H1 (cell line): Measurements from ENCODE around the gene DNAH1. TPM values are rescaled to one million over a fixed set of nuclear protein-coding genes. Genes with fewer than 3 reads are reported as not detected.

Source experiments
- CTCF ChIA-PET: fragments of 300-600 bp; sonication (Branson Sonifier 250); formaldehyde crosslinking; loops from one replicate; lab custom pipeline; 2021; ENCODE audit not compliant: partially characterized antibody; lab: Charles Lee
- POLR2A ChIA-PET: fragments of 300-600 bp; sonication (Branson Sonifier 250); formaldehyde crosslinking; loops from one replicate; lab custom pipeline; 2021; ENCODE audit warnings: inconsistent platforms; ENCODE audit not compliant: partially characterized antibody; lab: Charles Lee
- DNase-seq, 2 experiments: peaks; one replicate each; pipeline versions ENCODE4 v3.0.0 to v3.0.0-alpha.2; 2010 to 2022; ENCODE audit warnings: low spot score in 2 of 2, low read depth in 1 of 2, mixed read lengths in 1 of 2
- FAIRE-seq: peaks from 2 replicates; lab custom pipeline; 2011; peaks lifted over from hg19 to GRCh38; lab: Jason Lieb, UNC
- H2AFZ ChIP-seq: 2 replicates; pipeline ENCODE4 v1.8.1; 2012; ENCODE audit warnings: low read length, inconsistent platforms
- H2AK5ac ChIP-seq: 2 replicates; pipeline ENCODE4 v1.6.1; 2013; ENCODE audit warnings: low read depth, low read length
- H2BK120ac ChIP-seq: replicated peaks from 2 replicates; pipeline ENCODE3; 2013; ENCODE audit warnings: low read depth, low read length, inconsistent platforms
- H2BK12ac ChIP-seq: 2 replicates; pipeline ENCODE4 v1.6.1; 2013; ENCODE audit warnings: low read depth, low read length
- H2BK15ac ChIP-seq: 2 replicates; pipeline ENCODE4 v1.6.1; 2013; ENCODE audit warnings: low read length
- H2BK20ac ChIP-seq: 2 replicates; pipeline ENCODE4 v1.6.1; 2013; ENCODE audit warnings: low read length
- H2BK5ac ChIP-seq: 2 replicates; pipeline ENCODE4 v1.6.1; 2013; ENCODE audit warnings: low read depth, low read length
- H3K14ac ChIP-seq: 2 replicates; pipeline ENCODE4 v1.6.1; 2013; ENCODE audit warnings: inconsistent platforms; ENCODE audit not compliant: insufficient read length
- H3K18ac ChIP-seq: 2 replicates; pipeline ENCODE4 v1.6.1; 2013; ENCODE audit warnings: low read length; ENCODE audit errors: extremely low read depth
- H3K23ac ChIP-seq: 2 replicates; pipeline ENCODE4 v1.6.1; 2013; ENCODE audit warnings: inconsistent platforms; ENCODE audit not compliant: insufficient read length
- H3K23me2 ChIP-seq: 2 replicates; pipeline ENCODE4 v1.6.1; 2013; ENCODE audit warnings: low read depth, low read length
- H3K27ac ChIP-seq: 2 replicates; pipeline ENCODE4 v1.6.1; 2011; ENCODE audit warnings: low read depth, low read length, inconsistent platforms
- H3K27me3 ChIP-seq, 4 experiments: replicated peaks in 1 of 4; 1 replicate in 1 of 4; 2 replicates in 3 of 4; pipeline versions ENCODE4 v1.6.1 to v1.8.1; 2011 to 2013; ENCODE audit warnings: low read length in 3 of 4, mild to moderate bottlenecking in 3 of 4, inconsistent platforms in 2 of 4, mixed read lengths in 2 of 4, moderate library complexity in 1 of 4; ENCODE audit not compliant: control insufficient read depth in 3 of 4, insufficient read depth in 3 of 4; ENCODE audit errors: extremely low read depth in 1 of 4
- H3K36me3 ChIP-seq, 4 experiments: 2 replicates each; pipeline versions ENCODE4 v1.6.1 to v1.8.1; 2011 to 2013; ENCODE audit warnings: mild to moderate bottlenecking in 4 of 4, low read length in 3 of 4, moderate library complexity in 2 of 4, control low read depth in 1 of 4, inconsistent platforms in 1 of 4; ENCODE audit not compliant: insufficient read depth in 4 of 4, control insufficient read depth in 2 of 4
- H3K4ac ChIP-seq: replicated peaks from 2 replicates; pipeline ENCODE3; 2013; ENCODE audit warnings: low read length, low read depth, mixed read lengths, inconsistent platforms; ENCODE audit not compliant: insufficient read length
- H3K4me1 ChIP-seq, 4 experiments: replicated peaks in 1 of 4; 1 replicate in 1 of 4; 2 replicates in 3 of 4; pipeline versions ENCODE4 v1.6.1 to v1.8.1; 2011 to 2013; ENCODE audit warnings: low read length in 3 of 4, inconsistent platforms in 2 of 4, mixed read lengths in 1 of 4; ENCODE audit not compliant: insufficient read depth in 4 of 4, control insufficient read depth in 3 of 4
- H3K4me2 ChIP-seq, 2 experiments: 2 replicates each; pipeline versions ENCODE4 v1.6.1 to v1.8.1; 2011 to 2013; ENCODE audit warnings: low read depth in 2 of 2, low read length in 2 of 2, control low read depth in 1 of 2, inconsistent platforms in 1 of 2, mild to moderate bottlenecking in 1 of 2; ENCODE audit not compliant: insufficient read depth in 1 of 2
- H3K4me3 ChIP-seq, 4 experiments: fragments of 200-600, 300-600 bp in 1 of 4; sonication (generic), shearing (Covaris generic), sonication (Bioruptor Twin) in 1 of 4; 2 replicates each; pipeline versions ENCODE4 v1.5.1 to v1.8.1; 2011 to 2016; ENCODE audit warnings: low read length in 4 of 4, low read depth in 3 of 4, control low read depth in 2 of 4, inconsistent platforms in 2 of 4, mild to moderate bottlenecking in 2 of 4, mixed read lengths in 1 of 4, moderate library complexity in 1 of 4; ENCODE audit not compliant: insufficient read depth in 2 of 4; ENCODE audit errors: extremely low read depth in 1 of 4
- H3K56ac ChIP-seq: replicated peaks from 2 replicates; pipeline ENCODE3; 2013; ENCODE audit warnings: low read depth, mild to moderate bottlenecking, mixed read lengths, low read length, inconsistent platforms; ENCODE audit not compliant: insufficient read length
- H3K79me1 ChIP-seq: 2 replicates; pipeline ENCODE4 v1.6.1; 2013; ENCODE audit warnings: low read depth, low read length, control low read depth
- H3K79me2 ChIP-seq, 2 experiments: 2 replicates each; pipeline versions ENCODE4 v1.6.1 to v1.8.1; 2012 to 2013; ENCODE audit warnings: low read length in 2 of 2, mild to moderate bottlenecking in 2 of 2, inconsistent platforms in 1 of 2; ENCODE audit not compliant: insufficient read depth in 2 of 2, control insufficient read depth in 1 of 2
- H3K9ac ChIP-seq, 4 experiments: replicated peaks in 1 of 4; 1 replicate in 1 of 4; 2 replicates in 3 of 4; pipeline versions ENCODE4 v1.6.1 to v1.8.1; 2011 to 2013; ENCODE audit warnings: low read depth in 3 of 4, low read length in 3 of 4, control low read depth in 2 of 4, mild to moderate bottlenecking in 2 of 4, moderate library complexity in 2 of 4, inconsistent platforms in 1 of 4; ENCODE audit errors: extremely low read depth in 1 of 4
- H3K9me3 ChIP-seq, 2 experiments: 2 replicates each; pipeline versions ENCODE4 v1.6.1 to v1.8.1; 2012 to 2013; ENCODE audit warnings: mild to moderate bottlenecking in 2 of 2, moderate library complexity in 2 of 2, control low read depth in 1 of 2, inconsistent platforms in 1 of 2, low read depth in 1 of 2, low read length in 1 of 2, mixed read lengths in 1 of 2; ENCODE audit not compliant: insufficient read depth in 2 of 2
- H4K20me1 ChIP-seq, 2 experiments: replicated peaks in 1 of 2; 2 replicates each; pipeline versions ENCODE3 to v1.8.1; 2011 to 2013; ENCODE audit warnings: inconsistent platforms in 2 of 2, low read length in 2 of 2, mild to moderate bottlenecking in 1 of 2; ENCODE audit not compliant: insufficient read depth in 2 of 2, control insufficient read depth in 1 of 2
- H4K5ac ChIP-seq: 2 replicates; pipeline ENCODE4 v1.6.1; 2013; ENCODE audit warnings: low read length, low read depth, mixed read lengths, inconsistent platforms; ENCODE audit not compliant: insufficient read length
- H4K8ac ChIP-seq: 2 replicates; pipeline ENCODE4 v1.8.0; 2013; ENCODE audit warnings: mild to moderate bottlenecking, moderate library complexity, low read length, inconsistent platforms; ENCODE audit not compliant: insufficient read depth; ENCODE audit errors: extremely low read depth
- H4K91ac ChIP-seq: replicated peaks from 2 replicates; pipeline ENCODE3; 2013; ENCODE audit warnings: low read length, mixed read lengths, inconsistent platforms; ENCODE audit not compliant: insufficient read length
- BACH1 ChIP-seq: IDR thresholded peaks from 2 replicates; pipeline ENCODE4 v1.6.1; 2012; ENCODE audit warnings: low read length, improper control_type of control experiment
- EP300 ChIP-seq, 2 experiments: IDR thresholded peaks; 1 replicate in 1 of 2; 2 replicates in 1 of 2; pipeline ENCODE4 v1.6.1; 2011 to 2012; ENCODE audit warnings: low read depth in 2 of 2, low read length in 2 of 2, mild to moderate bottlenecking in 2 of 2, borderline replicate concordance in 1 of 2, inconsistent platforms in 1 of 2, moderate library complexity in 1 of 2
- FOSL1 ChIP-seq: IDR thresholded peaks from 2 replicates; pipeline ENCODE4 v1.6.1; 2011; ENCODE audit warnings: mild to moderate bottlenecking, low read depth, low read length, moderate library complexity; ENCODE audit not compliant: insufficient read depth
- TEAD4 ChIP-seq: IDR thresholded peaks from 2 replicates; pipeline ENCODE4 v1.6.1; 2012; ENCODE audit warnings: low read depth, low read length, inconsistent platforms, mixed read lengths
- USF2 ChIP-seq: IDR thresholded peaks from 2 replicates; pipeline ENCODE4 v1.6.1; 2011; ENCODE audit warnings: low read length, improper control_type of control experiment
- WGBS, 2 experiments: shearing (Covaris generic) in 1 of 2; methylation state at CpG; one replicate each; pipeline versions ENCODE4 v1.1.6 to v1.1.7; 2013 to 2015; ENCODE audit warnings: low lambda C conversion rate in 2 of 2, mixed read lengths in 2 of 2, inconsistent platforms in 1 of 2, low coverage in 1 of 2, missing lambda C conversion rate in 1 of 2; ENCODE audit not compliant: insufficient replicate concordance in 2 of 2, insufficient coverage in 1 of 2, insufficient read length in 1 of 2; ENCODE audit errors: extremely low coverage in 1 of 2, missing lambda C conversion rate in 1 of 2; 5-methylcytosine and 5-hydroxymethylcytosine counted together
- polyA plus RNA-seq, 7 experiments: library from polyadenylated mRNA; depleted of rRNA in 3 of 7; stranded (reverse) in 5 of 7; unstranded in 2 of 7; fragments of >200 nt in 5 of 7; fragments of 200-250 nt in 2 of 7; gene quantifications; 1 replicate in 5 of 7; 2 replicates in 1 of 7; 4 replicates in 1 of 7; pipeline versions ENCODE4 v1.2.1 to v1.2.3, GENCODE V29; 2011 to 2013; ENCODE audit warnings: missing spikeins in 2 of 7, mixed read lengths in 2 of 7
- total RNA-seq: library from RNA; stranded (reverse); fragmentation: NEBNext Ultra II Directional; extraction: Animal tissue kit (Norgen Biotek cat#: 25700); gene quantifications from 2 replicates; pipeline ENCODE4 v1.2.1, GENCODE V29; 2021

The DNAH1 gene
- total and polyA plus RNA-seq, 2 of the 8 experiments (the other 6 are each of a cell fraction or from before 2014, with no cell fraction given), result 1.0 to 1.5 TPM

DNA sequence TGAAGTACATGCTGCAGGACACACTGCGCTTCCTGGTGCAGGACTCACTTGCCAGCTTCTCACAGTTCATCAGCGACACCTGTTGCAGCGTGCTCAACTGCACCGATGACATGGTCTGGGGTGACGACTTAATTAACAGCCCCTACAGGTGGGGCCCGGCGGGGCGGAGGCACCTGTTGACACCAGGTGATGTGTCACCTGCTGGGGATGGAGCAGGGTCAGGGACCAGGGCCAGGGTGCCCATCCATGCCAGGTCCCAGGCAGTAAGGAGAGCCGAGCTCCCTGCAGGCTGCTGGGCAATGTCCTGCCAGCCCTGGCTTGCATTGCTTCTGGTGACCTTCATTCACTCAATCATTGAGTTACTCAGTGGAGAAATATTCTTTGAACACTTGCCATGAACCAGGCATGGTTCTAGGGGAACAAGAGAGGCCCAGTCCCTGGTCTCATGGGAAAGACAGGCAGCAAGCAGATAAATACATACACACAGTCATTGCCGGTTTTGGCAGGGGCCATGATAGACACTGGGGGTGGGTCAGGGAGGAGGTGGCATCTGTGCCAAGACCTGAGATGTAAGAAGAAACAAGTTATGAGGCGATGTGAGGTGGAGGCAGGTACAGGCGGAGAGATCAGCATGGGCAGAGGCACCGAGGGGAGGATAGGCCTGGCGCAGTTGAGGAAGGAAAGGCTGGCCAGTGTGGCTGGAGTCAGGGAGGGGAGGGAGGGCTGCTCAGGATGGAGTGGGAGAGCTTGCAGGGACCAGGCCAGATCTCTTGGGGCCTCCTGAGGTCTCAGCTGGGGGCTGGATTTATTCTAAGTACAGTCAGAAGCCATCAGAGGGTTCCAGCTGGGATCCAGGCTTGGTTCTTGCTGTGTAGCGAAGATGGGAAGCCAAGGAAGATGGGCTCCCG, 30.8 kb downstream of the DNAH1 start:
- H2BK5ac ChIP-seq, result no peak overlapping the region
- POLR2A ChIA-PET, result interaction anchor here (0.6 to 1.0 kb wide), 3 partner anchors 9 to 355 kb away, joined by 3 read pairs; no protein-coding TSS in a partner anchor

More for the DNA sequence above, 30.8 kb downstream of the DNAH1 start:
- no peak for FAIRE-seq
- H2AK5ac ChIP-seq, result no peak overlapping the region
- H3K56ac ChIP-seq, result no peak overlapping the region
- H3K27me3 ChIP-seq, result no peaks in the 10 kb centered on the region; a peak in 1 of 7 replicates
- no peaks in the 10 kb centered on the region for H3K9me3 ChIP-seq
- DNase-seq, result no peak
- H4K5ac ChIP-seq, result no peak overlapping the region
- CTCF ChIA-PET, result interaction anchor here (0.9 to 10.8 kb wide), 7 partner anchors 9 to 101 kb away, joined by 3 to 99 read pairs (median 6); no protein-coding TSS in a partner anchor
- H4K20me1 ChIP-seq, result no peaks in the 10 kb centered on the region
- H3K36me3 ChIP-seq, result no peaks in the 10 kb centered on the region
- no peak overlapping the region for H3K23ac ChIP-seq
- H4K8ac ChIP-seq, result no peak overlapping the region
- no peak overlapping the region; a peak in 2 of 7 replicates for H3K9ac ChIP-seq
- no peaks in the 10 kb centered on the region for H3K79me1 ChIP-seq
- no peak overlapping the region for H3K4me3 ChIP-seq
- no peak overlapping the region for H3K14ac ChIP-seq
- no peaks in the 10 kb centered on the region for H3K4me1 ChIP-seq
- no peaks in the 10 kb centered on the region for H3K79me2 ChIP-seq
- H2BK120ac ChIP-seq, result no peak overlapping the region
- H3K18ac ChIP-seq, result no peak overlapping the region; the same call in 1 of the 2 replicates
- 91% methylated on average over 16 of the region's 16 CpGs; no CpG with 5 or more reads in 1 of the 2 experiments for WGBS, 2 experiments
- no peaks in the 10 kb centered on the region for H3K23me2 ChIP-seq
- no peak overlapping the region for H3K27ac ChIP-seq
- no peak overlapping the region for H2BK15ac ChIP-seq
- no peak overlapping the region for H2BK12ac ChIP-seq
- no peak overlapping the region for H2AFZ ChIP-seq
- no peak overlapping the region for H3K4me2 ChIP-seq
- no peak overlapping the region for H4K91ac ChIP-seq
- TF ChIP-seq EP300 (IDR thresholded peaks at IDR 0.05; ENCODE audit: borderline replicate concordance in 1 of 2, low read depth in 2 of 2, low read length in 2 of 2) (no peak), USF2 (no peak), TEAD4 (no peak), FOSL1 (no peak), BACH1 (no peak)
- H2BK20ac ChIP-seq, result no peak overlapping the region
- H3K4ac ChIP-seq, result no peak overlapping the region
